Spleen (tissue), 7 donors: Measurements from ENCODE around the gene RNASEH1.

Experiments used
- CTCF ChIP-seq, 11 experiments: fragments of 200-600 bp in 7 of 11; fragments of 450-650 bp in 4 of 11; sonication (generic) in 4 of 11; IDR thresholded peaks in 8 of 11; conservative IDR thresholded peaks in 3 of 11; 1 replicate in 7 of 11; 2 replicates in 4 of 11; pipeline versions ENCODE4 v1.4.0 to v1.8.0; 2016 to 2021; ENCODE audit warnings: antibody characterized with exemption in 11 of 11, inconsistent platforms in 4 of 11, mild to moderate bottlenecking in 1 of 11
- POLR2A ChIP-seq, 3 donors: fragments of 450-650 bp; IDR thresholded peaks; one replicate each; pipeline ENCODE4 v1.5.1; 2017; ENCODE audit warnings: antibody characterized with exemption in 3 of 3, mild to moderate bottlenecking in 1 of 3
- donor health status: DM: no; HTN: no; CAD: no; lungs with moderate emphysema.
- donor health status: DM: no; HTN: no; CAD: no.
- donor health status: DM: no; HTN: no; CAD: no.

- TF ChIP-seq CTCF (IDR thresholded peaks at IDR 0.05 in 8 of 11, conservative IDR thresholded peaks at IDR 0.05 in 3 of 11) (no peak), POLR2A (IDR thresholded peaks at IDR 0.05) (no peak)
Observed at GRCh38 chr2:3595404-3595803, 37.3 kb upstream of the RNASEH1 start.
